ENCODE results near the gene CDC73.
"Not testable (repeated sequence)": the region's sequence is repeated elsewhere in the genome, so short reads cannot be mapped to it uniquely, and the experiment has no call there.

The CDC73 gene

GRCh38 chr1:193237381-193237978 lies 115.6 kb downstream of the CDC73 start:
- DNase-seq, result no peak

GRCh38 chr1:193240609-193241008 lies 118.8 kb downstream of the CDC73 start:
- DNase-seq, result no peak

- DNase-seq, result peak; percentile 34
These were observed 119.4 kb downstream of the CDC73 start for GRCh38 chr1:193241132-193241827.

- no peak for DNase-seq
These were observed 120.2 kb downstream of the CDC73 start for GRCh38 chr1:193242000-193242399.

GRCh38 chr1:193249187-193249586 lies 127.4 kb downstream of the CDC73 start:
- no peak for DNase-seq

GRCh38 chr1:193251950-193252349 lies 130.1 kb downstream of the CDC73 start:
- no peak for DNase-seq

GRCh38 chr1:193256019-193256418 lies 134.2 kb downstream of the CDC73 start:
- DNase-seq, result no peak

- DNase-seq, result no peak
These were observed 137.8 kb downstream of the CDC73 start for GRCh38 chr1:193259636-193260035.

GRCh38 chr1:193260056-193260745 lies 138.4 kb downstream of the CDC73 start:
- no peak for DNase-seq

- no peak for DNase-seq
These were observed 139.1 kb downstream of the CDC73 start for GRCh38 chr1:193260896-193261295.

- no peak for DNase-seq
These were observed 140.8 kb downstream of the CDC73 start for GRCh38 chr1:193262661-193263060.

GRCh38 chr1:193264313-193265065 lies 142.7 kb downstream of the CDC73 start:
- no peak for DNase-seq

- no peak for DNase-seq
These were observed 143.9 kb downstream of the CDC73 start for GRCh38 chr1:193265716-193266115.

- not testable (repeated sequence) for DNase-seq
These were observed 145.0 kb downstream of the CDC73 start for GRCh38 chr1:193266794-193267193.

GRCh38 chr1:193270996-193271395 lies 149.2 kb downstream of the CDC73 start:
- no peak for DNase-seq

- DNase-seq, result no peak
These were observed 153.9 kb downstream of the CDC73 start for GRCh38 chr1:193275773-193276172.

GRCh38 chr1:193278968-193279367 lies 157.1 kb downstream of the CDC73 start:
- DNase-seq, result no peak

- no peak for DNase-seq
These were observed 160.1 kb downstream of the CDC73 start for GRCh38 chr1:193281894-193282293.

- no peak for DNase-seq
These were observed 161.2 kb downstream of the CDC73 start for GRCh38 chr1:193283016-193283415.

- no peak for DNase-seq
These were observed 162.4 kb downstream of the CDC73 start for GRCh38 chr1:193284219-193284618.

GRCh38 chr1:193285641-193286040 lies 163.8 kb downstream of the CDC73 start:
- no peak for DNase-seq

GRCh38 chr1:193288548-193289080 lies 166.8 kb downstream of the CDC73 start:
- not testable (repeated sequence) for DNase-seq

GRCh38 chr1:193293726-193294125 lies 171.9 kb downstream of the CDC73 start:
- no peak for DNase-seq

All from left hindlimb (tissue), 1 donor.